GM12801 (cell line): ENCODE measurements around the gene FAAP100.

Experiments used
- TF ChIP-seq, protein P1 (sequence below): IDR thresholded peaks from one replicate; pipeline ENCODE4 v1.5.1; 2011; ENCODE audit warnings: control low read depth; ENCODE audit not compliant: insufficient read length; ENCODE audit errors: extremely low read depth

Gene FAAP100

DNA sequence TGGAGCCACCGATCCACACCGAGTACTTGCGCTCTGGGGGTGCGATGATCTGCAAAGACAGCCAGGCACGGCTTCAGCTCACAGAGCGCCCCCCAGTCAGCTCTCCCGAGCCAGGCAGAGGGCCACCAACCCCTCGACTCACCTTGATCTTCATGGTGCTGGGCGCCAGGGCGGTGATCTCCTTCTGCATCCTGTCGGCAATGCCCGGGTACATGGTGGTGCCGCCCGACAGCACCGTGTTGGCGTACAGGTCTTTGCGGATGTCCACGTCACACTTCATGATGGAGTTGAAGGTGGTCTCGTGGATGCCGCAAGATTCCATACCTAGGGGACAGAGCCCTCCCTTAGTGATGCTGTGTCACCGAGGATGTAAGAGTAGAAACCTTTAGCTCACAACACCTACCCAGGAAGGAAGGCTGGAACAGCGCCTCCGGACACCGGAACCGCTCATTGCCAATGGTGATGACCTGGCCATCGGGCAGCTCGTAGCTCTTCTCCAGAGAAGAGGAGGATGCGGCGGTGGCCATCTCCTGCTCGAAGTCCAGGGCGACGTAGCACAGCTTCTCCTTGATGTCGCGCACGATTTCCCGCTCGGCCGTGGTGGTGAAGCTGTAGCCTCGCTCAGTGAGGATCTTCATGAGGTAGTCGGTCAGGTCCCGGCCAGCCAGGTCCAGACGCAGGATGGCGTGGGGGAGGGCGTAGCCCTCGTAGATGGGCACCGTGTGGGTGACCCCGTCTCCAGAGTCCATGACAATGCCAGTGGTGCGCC is 41.2 kb downstream of the FAAP100 start:
- TF ChIP-seq, protein P1, sequence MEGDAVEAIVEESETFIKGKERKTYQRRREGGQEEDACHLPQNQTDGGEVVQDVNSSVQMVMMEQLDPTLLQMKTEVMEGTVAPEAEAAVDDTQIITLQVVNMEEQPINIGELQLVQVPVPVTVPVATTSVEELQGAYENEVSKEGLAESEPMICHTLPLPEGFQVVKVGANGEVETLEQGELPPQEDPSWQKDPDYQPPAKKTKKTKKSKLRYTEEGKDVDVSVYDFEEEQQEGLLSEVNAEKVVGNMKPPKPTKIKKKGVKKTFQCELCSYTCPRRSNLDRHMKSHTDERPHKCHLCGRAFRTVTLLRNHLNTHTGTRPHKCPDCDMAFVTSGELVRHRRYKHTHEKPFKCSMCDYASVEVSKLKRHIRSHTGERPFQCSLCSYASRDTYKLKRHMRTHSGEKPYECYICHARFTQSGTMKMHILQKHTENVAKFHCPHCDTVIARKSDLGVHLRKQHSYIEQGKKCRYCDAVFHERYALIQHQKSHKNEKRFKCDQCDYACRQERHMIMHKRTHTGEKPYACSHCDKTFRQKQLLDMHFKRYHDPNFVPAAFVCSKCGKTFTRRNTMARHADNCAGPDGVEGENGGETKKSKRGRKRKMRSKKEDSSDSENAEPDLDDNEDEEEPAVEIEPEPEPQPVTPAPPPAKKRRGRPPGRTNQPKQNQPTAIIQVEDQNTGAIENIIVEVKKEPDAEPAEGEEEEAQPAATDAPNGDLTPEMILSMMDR: no peak

DNA sequence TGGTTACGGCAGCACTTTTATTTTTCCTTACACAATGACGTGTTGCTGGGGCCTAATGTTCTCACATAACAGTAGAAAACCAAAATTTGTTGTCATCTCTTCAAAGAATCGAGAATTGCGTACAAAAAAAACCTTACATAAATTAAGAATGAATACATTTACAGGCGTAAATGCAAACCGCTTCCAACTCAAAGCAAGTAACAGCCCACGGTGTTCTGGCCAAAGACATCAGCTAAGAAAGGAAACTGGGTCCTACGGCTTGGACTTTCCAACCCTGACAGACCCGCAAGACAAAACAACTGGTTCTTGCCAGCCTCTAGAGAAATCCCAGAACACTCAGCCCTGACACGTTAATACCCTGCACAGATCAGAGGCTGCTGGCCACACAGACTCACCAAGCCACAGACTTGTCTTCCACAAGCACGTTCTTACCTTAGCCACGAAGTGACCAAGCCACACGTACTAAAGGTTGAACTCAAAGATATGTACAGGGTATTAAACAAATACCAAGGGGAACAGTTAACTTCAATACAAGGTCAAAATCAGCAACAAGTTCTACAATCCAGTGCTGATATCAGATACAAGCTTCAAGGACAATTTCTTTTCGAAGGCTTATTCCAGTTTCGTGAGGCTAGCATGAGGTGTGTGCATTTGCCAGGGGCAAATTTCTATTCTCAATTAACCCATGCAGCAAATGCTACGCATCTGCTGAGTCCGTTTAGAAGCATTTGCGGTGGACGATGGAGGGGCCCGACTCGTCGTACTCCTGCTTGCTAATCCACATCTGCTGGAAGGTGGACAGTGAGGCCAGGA is 42.0 kb downstream of the FAAP100 start:
- TF ChIP-seq, protein P1: no peak

DNA sequence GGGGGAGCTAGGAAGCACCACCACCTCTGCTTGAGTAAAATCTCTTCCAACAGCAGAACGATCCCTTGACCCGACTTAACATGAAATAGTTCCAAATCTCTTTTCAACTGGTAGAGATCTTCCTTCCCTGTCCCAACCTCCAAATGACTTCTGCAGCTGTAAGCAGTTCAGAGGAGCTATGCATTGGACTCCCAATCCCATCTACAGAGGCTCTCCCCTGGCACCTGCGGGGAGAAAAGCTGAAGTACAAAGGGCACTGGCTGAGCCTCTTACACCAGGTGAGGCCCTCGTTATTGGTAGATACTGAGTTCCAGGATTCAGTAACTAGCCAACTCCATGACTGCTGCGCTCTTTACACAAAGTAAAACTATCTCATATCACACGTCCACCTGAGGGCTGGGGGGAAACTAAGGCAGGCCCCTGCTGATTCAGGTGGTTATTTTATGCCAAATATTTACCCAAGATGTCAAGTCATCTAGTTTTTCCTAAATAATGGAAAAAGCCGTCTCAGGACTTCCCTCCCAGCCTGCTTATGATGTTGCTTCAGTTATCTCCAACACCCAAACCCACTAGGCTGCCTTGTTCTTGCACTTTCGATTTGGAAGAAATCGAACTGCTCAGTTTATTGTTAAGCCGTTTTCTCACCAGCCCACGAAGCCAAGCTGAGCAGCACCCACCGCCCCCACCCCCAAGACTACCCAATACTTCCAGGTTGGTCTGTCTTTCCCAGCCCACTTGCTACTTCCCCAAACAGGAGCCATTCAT is 42.8 kb downstream of the FAAP100 start:
- TF ChIP-seq, protein P1: no peak

DNA sequence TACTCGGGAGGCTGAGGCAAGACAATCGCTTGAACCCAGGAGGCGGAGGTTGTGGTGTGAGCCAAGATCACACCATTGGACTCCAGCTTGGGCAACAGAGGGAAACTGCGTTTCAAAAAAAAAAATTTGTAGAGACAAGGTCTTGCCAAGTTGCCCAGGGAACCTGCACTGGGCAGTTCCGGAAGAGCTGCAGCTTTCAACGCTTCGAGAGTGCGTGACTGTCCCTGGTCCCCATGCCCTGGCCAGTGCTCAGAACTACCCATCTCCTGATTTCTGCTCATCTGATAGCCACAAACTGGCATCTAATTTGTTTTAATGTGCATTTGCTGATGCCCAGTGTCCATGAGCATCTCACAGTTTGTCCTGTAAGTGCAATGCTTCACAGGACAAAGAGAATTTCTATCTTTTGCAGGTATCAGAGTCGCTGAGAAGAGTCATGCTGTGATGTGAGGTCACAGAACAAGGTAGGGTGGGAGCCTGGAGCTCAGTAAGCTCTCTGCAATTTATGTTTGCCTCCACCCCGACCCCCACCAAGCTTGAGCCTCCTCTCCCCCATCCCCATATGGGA is 43.4 kb downstream of the FAAP100 start:
- TF ChIP-seq, protein P1: no peak

DNA sequence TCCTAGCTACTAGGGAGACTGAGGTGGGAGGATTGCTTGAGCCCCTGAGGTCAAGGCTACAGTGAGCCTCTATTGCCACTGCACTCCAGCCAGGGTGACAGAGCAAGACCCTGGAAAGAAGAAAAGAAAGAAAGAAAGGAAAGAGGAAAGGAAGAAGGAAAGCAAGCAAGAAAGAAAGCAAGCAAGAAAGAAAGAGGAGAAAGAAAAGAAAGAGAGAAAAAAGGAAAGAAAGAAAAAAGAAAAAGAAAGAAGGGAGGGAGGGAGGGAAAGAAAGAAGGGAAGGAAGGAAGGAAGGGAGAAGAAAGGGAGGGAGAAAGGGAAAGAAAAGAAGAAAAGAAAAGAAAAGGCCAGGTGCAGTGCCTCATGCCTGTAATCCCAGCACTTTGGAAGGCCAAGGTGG is 48.5 kb downstream of the FAAP100 start:
- TF ChIP-seq, protein P1: no peak

DNA sequence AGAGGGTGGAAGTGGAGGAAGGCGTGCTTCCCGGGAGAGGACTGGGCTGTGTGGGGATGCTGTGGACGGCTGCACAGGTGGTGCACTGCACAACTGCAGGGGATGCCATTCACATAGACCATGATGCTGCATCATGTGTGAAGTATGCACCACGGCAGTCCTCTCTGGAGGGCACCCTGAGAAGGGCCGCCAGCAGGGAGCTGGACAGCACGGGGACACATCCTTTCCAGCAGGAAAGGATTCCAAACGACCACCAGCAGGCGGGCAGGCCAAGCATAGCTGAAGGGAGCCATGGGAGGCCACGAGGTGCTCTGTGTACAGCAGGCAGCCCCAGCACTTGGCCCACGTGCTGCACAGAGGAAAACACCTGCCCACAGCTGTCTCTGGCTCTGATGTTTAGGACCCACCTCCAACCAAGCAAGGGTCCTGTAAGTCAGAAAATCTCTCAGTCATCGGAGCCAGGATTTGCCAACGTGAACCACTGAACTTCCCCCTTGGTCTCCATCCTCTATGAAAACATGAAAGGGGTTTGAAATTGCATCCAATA is 49.6 kb downstream of the FAAP100 start:
- TF ChIP-seq, protein P1: no peak
